Measurements from ENCODE around the gene GARRE1.

- TF ChIP-seq, protein P1, sequence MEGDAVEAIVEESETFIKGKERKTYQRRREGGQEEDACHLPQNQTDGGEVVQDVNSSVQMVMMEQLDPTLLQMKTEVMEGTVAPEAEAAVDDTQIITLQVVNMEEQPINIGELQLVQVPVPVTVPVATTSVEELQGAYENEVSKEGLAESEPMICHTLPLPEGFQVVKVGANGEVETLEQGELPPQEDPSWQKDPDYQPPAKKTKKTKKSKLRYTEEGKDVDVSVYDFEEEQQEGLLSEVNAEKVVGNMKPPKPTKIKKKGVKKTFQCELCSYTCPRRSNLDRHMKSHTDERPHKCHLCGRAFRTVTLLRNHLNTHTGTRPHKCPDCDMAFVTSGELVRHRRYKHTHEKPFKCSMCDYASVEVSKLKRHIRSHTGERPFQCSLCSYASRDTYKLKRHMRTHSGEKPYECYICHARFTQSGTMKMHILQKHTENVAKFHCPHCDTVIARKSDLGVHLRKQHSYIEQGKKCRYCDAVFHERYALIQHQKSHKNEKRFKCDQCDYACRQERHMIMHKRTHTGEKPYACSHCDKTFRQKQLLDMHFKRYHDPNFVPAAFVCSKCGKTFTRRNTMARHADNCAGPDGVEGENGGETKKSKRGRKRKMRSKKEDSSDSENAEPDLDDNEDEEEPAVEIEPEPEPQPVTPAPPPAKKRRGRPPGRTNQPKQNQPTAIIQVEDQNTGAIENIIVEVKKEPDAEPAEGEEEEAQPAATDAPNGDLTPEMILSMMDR (IDR thresholded peaks at IDR 0.05): no peak
- TF ChIP-seq POLR2A (IDR thresholded peaks at IDR 0.05): no peak
These were observed 3.2 kb downstream of the GARRE1 start for GRCh38 chr19:34257559-34257924.

Measured in right lobe of liver (tissue), 4 donors.